ENCODE measurements around the gene TRIM50.
"Not testable (repeated sequence)": the region's sequence is repeated elsewhere in the genome, so short reads cannot be mapped to it uniquely, and the experiment has no call there.

GRCh38 chr7:73299812-73300211, 28.1 kb downstream of the TRIM50 start:
- not testable (repeated sequence) for TF ChIP-seq EZH2 (IDR thresholded peaks at IDR 0.05; ENCODE audit: borderline replicate concordance, insufficient read depth, low read length, poor library complexity, severe bottlenecking); CTCF (IDR thresholded peaks at IDR 0.05; ENCODE audit: poor library complexity, severe bottlenecking); POLR2AphosphoS5 (IDR thresholded peaks at IDR 0.05); EP300 (conservative IDR thresholded peaks at IDR 0.05; ENCODE audit: poor library complexity, severe bottlenecking); SMC3 (conservative IDR thresholded peaks at IDR 0.05; ENCODE audit: poor library complexity); TAF1 (IDR thresholded peaks at IDR 0.05; ENCODE audit: low read depth); RAD21 (conservative IDR thresholded peaks at IDR 0.05); REST (IDR thresholded peaks at IDR 0.05; ENCODE audit: borderline replicate concordance)
